Activated CD4-positive, alpha-beta T cell treated with anti-CD3 and anti-CD28 coated beads, Interleukin-2, amount 50 U/mL, for 48 hours (primary cell): ENCODE results near the gene FTH1.
"Not testable (repeated sequence)": the region's sequence is repeated elsewhere in the genome, so short reads cannot be mapped to it uniquely, and the experiment has no call there.

Source experiments
- DNase-seq, 2 experiments: peaks; one replicate each; pipeline ENCODE4 v3.0.0-alpha.2; 2020

The FTH1 gene

DNA sequence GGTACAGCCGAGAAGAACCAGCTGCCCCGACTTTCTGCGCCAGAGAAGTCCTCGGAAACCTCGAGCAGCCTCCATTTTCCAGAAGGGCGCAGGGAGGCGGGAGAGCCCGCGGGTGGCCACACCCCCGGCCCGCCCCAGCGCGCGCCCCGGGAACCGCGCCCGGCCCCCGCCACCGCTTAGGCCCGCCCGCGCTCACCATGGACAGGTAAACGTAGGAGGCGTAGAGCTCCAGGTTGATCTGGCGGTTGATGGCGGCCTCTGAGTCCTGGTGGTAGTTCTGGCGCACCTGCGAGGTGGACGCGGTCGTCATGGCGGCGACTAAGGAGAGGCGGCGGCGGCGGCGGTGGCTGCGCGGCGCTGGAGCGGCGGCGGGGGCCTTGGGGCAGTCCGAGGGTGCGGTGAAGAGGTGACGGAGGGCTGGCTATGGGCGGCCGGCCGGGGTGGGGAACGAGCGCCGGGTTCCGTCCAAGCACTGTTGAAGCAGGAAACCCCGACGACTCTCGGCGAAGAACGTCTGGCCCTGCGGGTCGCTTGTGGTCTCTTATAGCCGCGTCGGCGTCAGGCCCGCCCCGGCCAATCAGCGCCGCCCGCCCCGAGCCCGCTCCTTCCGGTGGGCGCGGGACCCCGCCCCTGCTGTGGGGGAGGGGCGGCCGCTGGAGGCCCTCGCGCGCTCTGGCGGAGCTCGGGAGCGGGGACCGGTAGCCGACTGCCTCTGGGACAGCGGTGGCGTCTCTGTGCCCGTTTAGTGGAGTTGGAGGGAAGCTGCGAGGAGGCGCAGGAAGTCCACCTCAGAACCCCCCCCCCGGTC, at the start of gene FTH1:
TSS of gene FTH1 (minus strand) at position 519 of the 808 bp plus-strand sequence. CDS start at position 310, 209 bp downstream.
- DNase-seq = peak; percentile 82 to 88

DNA sequence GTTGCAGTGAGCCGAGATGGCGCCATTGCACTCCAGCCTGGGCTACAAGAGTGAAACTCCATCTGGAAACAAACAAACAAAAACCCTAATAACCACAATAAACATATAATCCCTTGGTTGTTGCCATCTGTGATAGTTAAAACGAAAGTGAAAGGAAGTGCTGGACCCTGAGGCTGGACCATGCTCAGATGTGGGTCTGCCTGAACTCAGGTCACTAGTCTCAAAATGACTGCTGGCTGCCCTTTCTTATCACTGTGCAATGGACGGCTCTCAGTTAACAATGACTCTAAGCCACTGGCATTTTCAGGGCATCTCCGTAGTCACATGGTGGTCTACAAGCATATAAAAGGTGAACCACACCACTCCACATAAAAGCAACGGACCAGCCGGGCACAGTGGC, 48.2 kb upstream of the FTH1 start:
- no peak for DNase-seq

DNA sequence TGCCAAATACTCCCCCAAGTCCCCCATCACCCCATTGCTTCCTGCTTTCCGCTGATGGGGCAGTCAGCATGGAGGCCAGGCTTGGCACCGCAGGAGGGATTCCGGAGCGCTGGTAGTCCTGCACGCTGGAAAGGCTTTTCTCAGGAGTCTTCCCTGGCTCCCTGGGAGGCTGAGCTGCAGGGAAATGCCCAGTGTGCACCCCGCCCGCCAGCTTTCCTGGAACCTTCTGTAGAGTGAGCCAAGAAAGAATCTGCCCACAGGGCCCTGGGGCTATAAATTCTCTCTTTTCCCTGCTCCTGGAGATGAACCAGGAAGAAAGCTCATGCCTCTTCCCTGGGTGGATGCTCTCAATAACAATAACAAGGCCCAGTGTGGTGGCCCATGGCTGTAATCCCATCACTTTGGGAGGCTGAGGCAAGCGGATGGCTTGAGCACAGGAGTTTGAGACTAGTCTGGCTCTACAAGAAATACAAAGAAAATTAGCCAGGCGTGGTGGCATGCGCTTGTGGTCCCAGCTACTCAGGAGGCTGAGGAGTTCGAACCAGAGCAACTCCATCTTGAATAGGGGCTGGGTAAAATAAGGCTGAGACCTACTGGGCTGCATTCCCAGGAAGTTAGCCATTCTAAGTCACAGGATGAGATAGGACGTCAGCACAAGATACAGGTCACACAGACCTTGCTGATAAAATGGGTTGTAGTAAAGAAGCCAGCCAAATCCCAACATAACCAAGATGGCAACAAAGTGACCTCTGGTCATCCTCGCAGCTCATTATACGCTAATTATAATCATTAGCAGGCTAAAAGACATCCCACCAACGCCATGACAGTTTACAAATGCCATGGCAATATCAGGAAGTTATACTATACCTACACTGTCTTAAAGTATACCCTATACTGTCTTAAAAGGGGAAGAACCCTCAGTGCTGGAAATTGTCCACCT, 46.4 kb upstream of the FTH1 start:
- no peak for DNase-seq

DNA sequence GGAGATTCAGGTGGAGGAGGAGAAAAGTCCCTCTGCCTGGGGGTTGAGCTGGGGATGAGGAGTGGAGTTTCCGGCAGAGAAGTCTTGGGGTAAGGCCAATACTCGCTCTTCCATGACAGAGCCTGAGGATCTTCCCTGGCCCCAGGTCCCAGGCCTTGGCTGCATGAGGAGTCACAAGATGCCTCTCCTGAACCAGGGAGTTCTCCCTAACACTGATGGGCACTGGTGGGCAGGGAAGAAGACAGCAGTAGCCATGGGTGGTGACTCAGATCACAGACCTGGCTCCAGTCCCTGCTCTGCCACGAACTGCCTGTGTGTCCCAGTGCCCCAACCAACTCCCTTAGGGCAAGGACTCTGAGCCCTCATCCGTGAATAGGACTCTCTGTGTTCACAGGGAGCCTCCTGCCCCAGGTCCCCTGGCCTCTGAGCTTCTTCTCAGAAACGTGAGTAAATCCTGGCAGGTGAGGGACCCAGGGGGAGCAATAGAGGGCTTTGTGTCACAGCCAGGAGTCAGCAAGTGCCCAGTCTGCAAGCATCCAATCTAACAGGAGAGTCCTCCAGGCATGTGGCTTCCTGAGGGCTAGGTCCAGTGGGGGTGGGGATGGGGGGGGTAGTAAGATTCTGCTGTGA, 45.5 kb upstream of the FTH1 start:
- DNase-seq = no peak

DNA sequence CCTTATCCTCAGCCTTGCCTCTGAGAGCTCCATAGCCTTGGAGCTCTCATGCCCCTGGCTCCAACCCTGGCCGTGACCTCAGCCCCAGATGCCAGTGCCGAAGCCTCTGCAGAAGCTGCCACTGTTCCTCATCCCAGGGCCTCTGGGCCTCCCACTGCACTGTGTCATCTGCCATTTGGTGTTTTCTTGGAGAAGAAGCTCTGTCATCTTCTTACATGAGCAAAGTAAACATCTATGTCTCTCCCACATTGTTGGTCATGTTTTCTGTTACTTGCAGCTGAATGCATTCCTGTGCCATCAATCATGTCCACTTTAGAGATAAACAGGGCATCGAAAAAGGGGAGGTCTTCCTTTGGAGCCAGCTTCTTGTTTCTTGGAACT, 45.0 kb upstream of the FTH1 start:
- DNase-seq = no peak

DNA sequence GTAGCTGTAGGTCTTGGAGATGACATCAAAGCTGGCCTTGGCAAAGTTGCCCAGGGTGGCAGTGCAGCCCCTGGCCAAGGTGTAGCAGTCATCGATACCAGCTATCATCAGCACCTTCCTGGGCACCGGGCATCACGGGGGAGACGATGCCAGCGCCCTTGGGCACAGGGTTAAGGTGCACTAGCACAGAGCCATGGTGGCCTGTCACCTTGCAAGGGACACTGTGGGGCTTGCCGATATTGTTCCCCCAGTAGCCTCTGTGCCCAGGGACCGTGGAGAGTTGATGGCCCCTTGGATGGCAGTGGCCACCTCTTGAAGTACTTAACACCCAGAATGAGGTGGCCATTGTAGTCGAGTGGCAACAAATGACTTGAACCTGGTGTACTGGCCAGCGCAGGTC, 44.4 kb upstream of the FTH1 start:
- no peak for DNase-seq

DNA sequence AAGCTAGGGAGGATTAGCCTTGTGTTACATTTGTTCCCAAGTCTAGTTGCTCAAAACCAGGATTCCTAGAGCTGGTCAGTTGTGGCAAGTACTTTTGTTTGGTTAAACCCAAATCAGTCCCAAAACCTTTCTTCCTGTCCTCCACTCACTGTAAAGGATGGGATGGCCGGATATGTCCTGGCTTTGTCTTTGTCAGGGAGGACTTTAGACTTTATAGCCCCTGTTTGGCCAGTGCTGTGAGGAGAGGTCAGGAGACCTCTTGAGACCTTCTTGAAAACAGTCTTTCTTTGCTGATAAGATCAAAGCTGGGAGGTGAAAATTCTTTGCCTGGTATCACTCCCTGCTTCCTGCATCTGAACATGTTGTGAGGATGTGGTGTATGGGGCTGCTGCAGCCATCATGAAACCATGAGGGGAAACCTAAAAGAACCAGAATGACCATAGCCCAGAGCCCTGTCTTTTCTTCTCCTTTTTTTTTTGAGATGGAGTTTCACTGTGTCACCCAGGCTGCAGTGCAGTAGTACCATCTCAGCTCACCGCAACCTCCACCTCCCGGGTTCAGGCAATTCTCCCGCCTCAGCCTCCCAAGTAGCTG, 43.6 kb upstream of the FTH1 start:
- no peak for DNase-seq

DNA sequence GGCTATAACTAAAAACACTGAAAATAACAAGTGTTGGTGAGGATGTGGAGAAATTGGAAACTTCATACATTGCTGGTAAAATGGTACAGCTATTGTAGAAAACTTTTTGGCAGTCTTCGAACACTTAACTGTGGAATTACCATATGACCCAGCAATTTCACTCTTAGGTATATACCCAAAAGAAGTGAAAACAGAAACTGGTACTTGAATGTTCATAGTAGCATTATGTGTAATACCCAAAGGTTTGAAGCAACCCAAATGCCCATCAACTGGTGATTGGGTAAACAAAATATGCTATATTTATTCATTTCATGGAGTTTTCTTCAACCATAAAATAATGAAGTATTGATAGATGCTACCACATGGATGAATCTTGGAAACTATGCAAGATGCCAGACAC, 40.8 kb upstream of the FTH1 start:
- DNase-seq = no peak

DNA sequence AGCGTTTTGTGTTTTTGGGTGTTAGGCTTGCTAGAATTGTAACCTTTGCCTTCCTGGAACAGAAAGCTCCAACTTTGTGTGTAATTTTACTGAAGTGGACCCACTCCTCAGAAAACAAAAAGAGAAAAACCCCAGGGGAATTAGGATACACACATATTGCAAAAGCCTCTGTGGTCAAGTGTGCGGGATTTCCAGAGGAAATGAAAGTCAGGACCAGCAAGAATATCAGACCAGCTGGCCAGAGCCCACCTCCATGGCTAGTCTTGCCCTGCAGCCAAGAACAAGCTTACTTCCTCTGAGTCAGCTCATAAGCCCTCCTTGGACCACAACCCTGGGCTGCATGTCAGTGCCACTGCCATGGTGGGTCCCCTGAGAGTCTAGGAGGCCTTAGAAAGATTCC, 37.0 kb upstream of the FTH1 start:
- DNase-seq = no peak

DNA sequence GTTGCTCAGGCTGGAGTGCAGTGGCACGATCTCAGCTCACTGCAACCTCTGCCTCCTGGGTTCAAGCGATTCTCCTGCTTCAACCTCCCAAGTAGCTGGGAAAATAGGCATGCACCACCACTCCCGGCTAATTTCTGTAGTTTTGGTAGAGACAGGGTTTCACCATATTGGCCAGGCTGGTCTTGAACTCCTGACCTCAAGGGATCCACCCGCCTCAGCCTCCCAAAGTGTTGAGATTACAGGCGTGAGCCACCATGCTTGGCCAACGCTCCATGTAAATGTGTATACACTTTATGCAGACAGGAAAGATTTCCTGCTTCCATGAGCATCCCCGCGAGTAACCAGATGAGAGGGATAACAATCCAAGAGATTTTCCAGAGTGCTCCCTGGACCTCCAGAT, 34.8 kb upstream of the FTH1 start:
- not testable (repeated sequence) for DNase-seq

DNA sequence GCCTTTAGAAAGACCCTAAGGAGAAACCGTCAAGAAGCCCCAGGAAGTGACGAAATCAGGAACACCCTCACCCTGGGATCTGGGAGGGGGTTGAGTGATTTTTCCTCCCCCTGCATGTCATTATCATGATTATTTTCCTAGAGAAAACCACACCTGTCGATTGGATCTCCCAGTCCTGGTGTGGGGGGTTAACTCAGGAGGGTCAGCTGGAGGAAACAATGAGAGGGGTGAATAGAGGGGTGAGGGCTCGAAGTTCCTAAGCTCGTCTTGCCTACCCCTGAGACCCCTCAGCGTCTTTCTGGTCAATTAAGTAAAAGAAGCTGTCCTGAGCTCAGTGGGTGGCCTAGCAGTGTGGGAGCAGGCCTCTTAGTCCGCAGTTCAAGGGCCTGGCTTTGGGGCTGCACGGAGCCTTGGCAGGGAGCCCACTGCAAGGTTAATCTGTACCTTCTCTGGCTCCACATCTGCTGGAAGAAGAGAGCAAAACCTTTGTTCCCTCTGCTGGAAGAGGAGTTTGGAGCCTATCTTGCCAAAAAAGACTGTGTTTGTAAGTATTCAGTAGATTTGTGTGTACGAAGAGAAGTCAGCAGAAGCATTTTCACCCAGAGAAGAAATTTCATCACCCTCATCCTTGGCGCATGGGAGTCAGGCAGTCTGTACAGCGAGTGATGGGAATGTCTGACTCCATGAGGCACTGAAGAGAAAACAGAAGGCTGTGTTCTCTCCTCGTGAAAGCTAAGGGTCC, 34.2 kb upstream of the FTH1 start:
- DNase-seq = no peak

DNA sequence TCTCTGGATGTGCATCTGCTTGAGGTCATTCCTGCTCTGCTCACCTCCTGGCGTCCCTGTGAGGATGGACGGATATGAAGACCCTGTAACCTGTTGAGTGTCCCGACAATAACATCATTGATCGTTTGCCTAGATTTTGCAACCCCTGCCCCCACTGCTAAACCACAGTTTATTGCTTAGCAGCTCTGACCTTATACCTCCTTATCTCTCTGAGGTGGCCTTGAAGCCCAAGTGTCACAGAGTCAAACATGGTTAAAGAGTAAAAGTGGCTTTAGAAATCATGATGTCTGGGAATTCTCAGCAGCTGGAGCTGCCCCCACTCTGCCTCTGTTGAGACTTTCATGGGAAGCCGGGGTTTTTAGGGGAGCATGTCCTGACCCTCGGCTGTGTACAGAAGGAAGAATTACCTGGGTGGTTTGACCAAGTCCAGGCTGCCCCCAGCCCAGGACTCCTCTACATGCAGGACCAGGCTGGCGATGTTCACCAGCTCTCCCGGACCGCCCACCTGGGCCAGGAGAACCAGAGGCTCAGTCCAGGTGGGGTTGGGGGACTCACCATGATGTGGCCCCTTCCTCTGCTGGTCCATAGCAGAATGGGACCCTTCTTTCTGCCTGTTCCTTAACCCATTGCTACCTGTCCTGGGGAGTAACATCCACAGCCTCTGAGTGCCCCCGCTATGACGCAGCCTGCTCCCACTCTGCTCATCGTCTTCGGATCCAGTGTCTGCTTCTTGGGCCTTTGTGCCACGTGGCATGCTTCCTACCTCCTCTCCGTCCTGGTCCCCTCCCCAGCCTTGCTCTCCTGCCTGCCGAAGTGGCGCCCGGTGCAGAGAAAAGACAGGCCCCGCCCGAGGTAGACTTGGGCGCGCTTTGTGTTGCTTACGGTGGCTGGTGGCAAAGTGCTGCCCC, 33.4 kb upstream of the FTH1 start:
- DNase-seq = no peak

DNA sequence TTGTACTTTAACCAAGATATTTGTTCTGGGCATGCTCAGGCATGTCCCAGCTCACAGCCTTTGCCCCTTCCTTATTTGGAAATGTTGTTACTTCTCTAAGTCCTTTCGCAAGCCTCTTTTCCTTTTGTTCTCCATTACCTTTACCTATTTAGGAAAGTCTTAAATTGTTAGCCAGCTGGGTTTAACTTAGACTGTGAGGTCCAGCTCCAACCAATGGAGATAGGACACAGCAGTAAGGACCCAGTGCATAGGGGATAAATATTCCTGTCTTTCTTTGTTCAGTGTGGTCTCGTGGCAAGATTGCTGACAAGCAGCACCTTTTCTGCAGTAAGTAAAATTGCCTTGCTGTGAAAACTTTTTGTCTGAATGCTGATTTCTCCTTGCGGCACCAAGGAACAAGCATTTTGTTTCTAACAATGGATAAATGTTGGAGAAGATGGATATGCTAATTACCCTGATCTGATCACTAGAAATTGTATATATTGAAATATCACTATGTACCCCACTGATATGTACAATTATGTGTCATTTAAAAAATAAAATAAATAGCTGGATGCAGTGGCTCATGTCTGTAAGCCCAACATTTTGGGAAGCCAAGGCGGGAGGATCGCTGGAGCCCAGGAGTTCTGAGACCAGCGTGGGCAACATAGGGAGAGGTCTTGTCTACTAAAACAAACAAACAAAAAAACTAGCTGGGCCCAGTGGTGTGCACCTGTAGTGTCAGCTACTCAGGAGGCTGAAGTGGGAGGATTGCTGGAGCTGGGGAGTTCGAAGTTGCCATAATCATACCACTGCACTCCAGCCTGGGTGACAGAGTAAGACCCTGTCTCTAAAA, 31.9 kb upstream of the FTH1 start:
- DNase-seq = no peak

DNA sequence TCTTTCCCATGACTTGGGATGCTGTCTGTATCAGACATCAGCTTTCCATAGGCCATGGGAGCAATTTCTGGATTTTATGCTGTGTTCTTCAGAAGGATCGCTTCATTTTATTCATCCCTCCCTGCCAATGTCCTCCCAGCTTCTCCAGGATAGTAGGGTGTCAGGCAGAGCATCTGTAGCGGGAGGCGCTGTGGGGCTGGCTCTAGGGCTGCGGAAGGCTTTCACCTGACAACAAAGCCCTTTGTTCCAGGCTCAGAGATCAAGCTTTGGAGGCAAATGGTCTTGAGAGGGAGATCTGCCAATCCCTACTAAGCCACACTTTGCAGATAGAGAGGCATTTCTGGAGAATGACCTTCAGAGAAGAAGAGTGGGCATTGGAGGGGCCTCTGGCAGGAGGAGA, 29.5 kb upstream of the FTH1 start:
- DNase-seq = no peak

DNA sequence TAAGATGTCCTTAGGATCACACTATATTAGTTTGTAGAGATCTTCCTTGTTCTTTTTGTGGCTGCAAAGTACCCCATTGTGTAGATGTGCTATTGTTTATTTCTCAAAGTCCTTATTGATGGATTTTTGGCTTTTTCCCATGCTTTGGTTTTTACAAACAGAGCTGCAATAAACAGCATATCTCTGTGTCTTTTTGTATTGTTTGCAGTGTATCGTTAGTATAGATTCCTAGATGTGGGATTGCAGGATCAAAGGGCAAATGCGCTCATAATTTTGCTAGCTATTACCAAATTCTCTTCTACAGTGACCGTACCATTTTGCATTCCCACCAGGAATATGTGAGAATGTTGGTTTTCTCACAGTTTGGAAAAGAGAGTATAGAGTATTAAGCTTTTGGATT, 27.5 kb upstream of the FTH1 start:
- no peak for DNase-seq

DNA sequence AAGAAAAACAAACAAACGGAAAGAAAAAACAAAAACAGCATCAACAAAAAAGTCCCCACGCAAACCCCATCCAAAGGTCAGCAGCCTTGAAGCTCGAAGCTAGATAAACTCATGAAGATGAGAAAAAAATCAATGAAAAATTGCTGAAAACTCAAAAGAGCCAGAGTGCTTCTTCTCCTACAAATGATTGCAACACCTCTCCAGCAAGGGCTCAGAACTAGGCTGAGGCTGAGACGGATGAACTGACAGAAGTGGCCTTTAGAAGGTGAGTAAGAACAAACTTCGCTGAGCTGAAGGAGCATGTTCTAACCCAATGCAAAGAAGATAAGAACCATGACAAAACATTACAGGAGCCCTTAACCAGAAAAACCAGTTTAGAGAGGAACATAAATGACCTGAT, 18.4 kb upstream of the FTH1 start:
- no peak for DNase-seq

DNA sequence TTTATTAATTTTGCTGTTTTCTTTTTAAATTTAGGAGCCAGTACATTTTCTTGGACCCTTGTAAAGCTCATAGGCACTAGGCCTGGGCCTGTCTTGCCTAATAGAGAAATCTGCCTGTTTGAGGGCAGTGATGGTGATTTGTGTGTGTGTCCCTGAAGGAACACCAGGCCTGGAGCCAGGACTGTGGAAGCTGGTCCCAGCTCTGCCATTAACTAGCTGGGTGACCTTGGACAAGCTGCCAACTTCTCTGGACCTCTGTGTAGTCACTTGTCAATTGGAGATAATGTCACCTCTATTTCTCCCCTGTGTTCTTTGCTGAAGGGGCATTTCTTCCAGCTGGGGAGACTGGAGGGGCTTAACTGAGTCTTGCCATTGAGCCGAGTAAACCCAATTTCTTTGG, 16.0 kb upstream of the FTH1 start:
- DNase-seq = no peak

DNA sequence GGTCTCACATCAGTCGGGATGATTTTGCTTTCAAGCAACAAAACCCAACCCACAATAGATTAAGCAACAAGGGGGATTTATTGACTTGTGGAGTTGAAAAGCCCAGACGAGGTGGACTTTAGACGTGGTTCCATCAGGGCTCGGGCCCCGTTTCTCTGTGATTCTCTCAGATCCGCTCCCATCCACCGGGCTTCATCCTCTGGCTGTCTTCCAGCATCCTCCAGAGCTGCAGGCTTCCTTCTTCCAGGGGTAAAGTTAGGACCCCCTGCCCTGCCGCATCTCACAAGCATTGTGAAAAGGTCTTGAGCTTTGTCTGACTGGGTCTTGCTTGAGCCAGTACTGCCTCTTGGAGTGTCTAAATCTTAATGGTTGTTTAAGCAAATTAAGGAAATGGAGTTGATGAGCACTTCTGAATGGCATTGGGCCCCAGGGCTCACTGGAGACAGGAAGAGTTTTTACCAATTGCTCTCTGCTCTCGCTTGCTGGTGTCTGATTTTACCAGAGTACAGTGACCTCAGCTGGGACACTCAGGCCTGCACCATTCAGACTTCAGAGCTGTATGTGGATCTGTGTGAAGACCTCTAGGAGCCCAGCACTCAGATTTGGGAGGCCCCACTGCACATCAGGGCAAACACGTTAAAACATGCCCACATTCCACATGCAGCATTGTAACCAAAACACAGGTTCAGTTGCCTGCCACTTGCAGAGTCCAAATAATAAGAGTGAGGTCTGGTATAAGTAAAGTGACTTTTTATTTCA, 13.5 kb upstream of the FTH1 start:
- DNase-seq = no peak
